Stimulated activated CD8-positive, alpha-beta memory T cell treated with anti-CD3 and anti-CD28 coated beads, Interleukin-4, amount 100 ng/mL, for 4 hours (primary cell): ENCODE data around the gene ATP10B.
"Not testable (repeated sequence)": the region's sequence is repeated elsewhere in the genome, so short reads cannot be mapped to it uniquely, and the experiment has no call there.

ENCODE experiments used
- DNase-seq, 2 donors: peaks; one replicate each; pipeline ENCODE4 v3.0.0-alpha.2; 2020; ENCODE audit warnings: low read depth in 2 of 2, low spot score in 1 of 2

The ATP10B gene

GRCh38 chr5:160824301-160825001 lies 27.6 kb downstream of the ATP10B start:
- DNase-seq: no peak

- DNase-seq: not testable (repeated sequence)
Measured at GRCh38 chr5:160812996-160813395, 39.0 kb downstream of the ATP10B start.

DNA sequence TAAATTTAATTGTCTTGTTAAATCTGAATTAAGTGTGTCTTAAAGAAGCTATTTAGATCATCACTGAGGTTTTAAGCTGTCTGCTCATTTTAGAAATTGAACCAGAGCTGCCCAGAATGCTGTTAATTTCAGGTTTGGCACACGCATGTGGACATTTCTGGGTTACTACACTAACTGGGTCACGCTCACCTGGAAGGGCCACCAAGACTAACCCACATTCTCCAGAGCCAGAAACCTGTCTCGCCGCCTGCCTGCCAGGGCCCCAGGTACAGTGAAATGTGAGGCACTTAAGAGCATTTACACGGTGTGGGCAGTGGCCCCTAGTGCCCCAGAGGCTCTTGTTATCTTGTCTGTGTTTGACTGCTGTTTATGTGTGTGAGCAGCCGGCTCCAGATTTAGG lies 46.6 kb downstream of the ATP10B start:
- DNase-seq: no peak

DNA sequence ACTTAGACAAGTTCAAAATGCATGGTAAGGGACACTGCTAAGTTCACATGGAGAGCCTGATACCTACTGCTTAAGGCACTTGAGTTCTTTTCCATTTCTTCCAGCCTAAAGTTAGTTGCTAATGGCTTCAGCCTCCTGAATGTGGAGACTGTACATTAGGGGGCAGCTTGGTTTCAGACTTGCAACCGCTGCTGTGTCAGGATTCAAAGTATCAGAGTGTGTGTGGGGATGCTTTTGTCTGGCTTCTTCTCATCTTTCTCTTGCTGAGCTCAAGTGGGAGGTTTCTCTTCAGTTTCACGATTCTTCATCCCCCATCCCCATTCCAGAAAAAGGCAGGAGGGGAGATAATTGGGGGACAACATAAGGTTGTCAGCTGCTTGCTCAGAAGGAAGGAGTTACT lies 49.4 kb downstream of the ATP10B start:
- no peak for DNase-seq

DNA sequence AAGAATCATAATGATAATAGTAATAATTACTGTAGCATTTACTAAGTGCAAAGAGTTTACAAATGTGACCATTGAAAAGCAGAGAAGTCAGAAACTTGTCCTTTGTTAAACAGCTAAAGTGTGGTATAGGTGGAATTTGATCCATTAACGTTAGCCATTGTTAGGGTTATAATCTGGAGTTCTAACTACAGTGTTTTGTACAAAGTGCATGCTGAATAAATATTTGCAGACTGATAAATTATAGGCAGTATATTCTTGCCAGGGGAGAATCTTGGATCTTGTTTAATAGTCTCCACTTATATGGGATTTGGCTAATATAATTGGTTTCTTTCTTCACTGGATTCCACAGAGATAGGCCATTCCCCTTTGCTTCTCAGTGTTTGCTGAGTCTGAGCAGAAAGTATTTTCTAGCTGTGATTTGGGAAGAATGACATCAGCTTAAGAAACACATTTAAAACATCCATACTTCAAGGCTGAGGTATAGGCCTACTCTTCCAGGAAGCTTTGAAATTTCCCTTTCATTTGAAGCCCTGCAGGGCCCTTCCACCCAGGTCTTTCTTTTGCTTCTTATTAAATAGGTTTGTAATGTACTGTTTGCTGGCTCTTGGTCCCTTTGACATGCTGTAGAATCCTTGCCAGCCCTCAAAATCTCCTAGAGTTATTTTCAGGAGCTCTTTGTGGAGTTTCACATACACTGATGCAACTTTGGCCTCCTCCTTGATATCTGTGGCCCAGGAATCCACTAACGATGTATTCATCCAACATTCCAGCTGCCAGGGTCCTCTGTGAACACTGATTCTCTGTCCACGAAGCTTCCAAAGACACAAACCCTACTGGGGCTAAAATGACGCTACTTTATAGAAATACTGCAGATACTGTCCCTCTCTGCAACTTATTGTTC lies 51.4 kb downstream of the ATP10B start:
- no peak for DNase-seq

GRCh38 chr5:160799184-160799583 lies 52.8 kb downstream of the ATP10B start:
- no peak for DNase-seq

GRCh38 chr5:160797020-160797419 lies 55.0 kb downstream of the ATP10B start:
- no peak for DNase-seq

DNA sequence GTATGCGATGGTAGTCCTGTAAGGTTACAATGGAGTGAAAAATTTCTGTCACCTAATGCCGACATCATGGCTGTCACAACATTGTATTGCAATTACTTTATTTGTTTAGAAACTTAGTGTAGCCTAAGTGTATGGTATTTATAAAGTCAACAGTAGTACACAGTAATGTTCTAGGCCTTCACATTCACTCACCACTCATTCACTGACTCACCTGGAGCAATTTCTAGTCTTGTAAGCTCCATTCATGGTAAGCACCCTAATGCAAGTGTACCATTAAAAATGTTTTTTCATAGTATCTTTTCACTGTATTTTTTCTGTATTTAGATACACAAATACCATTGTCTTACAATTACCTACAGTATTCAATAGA lies 58.5 kb downstream of the ATP10B start:
- no peak for DNase-seq

GRCh38 chr5:160792732-160793529 lies 59.1 kb downstream of the ATP10B start:
- no peak for DNase-seq

DNA sequence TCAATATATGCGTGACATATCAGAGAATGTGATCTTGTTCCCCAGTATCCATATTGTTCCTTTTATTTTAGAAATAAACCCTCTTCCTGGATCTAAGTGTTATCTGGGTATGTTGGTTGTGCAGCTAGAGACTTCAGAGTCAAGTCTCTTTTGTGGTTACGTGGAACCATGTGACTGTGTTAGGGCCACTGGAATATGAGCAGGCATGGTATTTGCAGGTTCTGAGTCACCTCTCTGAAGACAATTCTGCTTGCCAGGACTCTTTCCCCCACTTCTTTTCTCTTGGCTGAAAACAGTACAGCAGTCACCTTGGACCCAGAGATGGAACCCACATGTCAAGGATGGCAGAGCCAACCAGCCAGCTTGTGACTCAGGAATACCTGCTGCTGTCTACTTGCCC lies 59.7 kb downstream of the ATP10B start:
- DNase-seq: no peak

- no peak for DNase-seq
Measured at GRCh38 chr5:160789219-160789859, 62.7 kb downstream of the ATP10B start.

GRCh38 chr5:160788102-160788660 lies 63.8 kb downstream of the ATP10B start:
- DNase-seq: no peak

DNA sequence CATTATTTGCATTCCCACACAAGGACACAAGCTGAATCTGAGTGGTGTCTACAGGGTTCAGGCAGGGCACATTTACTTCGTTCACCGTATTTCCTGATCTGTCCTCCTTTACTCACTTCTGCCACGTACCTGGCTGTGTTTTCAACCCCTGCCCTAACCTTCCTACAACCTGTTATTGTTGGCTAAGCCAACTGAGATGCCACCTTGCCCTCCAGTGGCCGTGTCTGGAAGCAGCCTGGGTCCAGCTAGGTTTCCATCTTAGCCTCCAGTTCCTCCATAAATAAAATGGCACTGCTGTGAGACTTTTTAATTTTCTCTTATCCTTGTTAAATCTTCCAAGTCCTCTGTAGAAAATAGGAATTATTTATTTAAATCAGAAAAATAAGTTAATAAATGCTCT lies 64.8 kb downstream of the ATP10B start:
- no peak for DNase-seq

DNA sequence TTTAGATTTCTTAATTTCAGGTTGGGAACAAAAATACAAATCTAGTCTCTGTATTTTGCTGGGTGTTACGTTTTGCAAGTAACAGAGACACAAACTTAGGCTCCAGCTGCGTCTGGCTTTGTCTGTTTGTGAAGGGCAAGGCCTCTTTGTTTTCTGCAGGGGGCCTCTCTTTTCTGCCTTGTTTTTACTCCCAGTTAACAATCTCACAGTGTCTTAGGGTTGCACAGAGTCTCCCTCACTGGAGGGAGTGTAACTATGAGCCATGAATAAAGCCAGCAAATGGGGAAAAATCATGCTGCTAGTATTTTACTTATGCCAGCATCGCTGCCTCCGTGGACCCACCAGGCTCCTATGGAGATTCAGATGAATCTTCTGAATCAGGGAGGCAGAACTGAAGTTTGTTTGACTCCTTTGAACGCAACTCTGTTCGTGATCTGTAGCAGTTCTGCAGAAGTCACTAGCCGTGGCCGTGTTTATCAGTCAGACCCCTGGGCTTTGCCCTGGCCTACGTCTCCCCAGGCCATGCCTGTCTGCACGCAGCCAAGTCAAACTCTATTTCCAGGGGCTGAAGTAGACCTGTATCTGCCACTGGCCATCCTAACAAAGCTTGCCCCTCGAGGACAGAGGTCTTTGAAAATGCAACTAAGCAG lies 77.2 kb downstream of the ATP10B start:
- DNase-seq: no peak

- DNase-seq: no peak
Measured at GRCh38 chr5:160773646-160774410, 78.2 kb downstream of the ATP10B start.

GRCh38 chr5:160772854-160773253 lies 79.2 kb downstream of the ATP10B start:
- no peak for DNase-seq

DNA sequence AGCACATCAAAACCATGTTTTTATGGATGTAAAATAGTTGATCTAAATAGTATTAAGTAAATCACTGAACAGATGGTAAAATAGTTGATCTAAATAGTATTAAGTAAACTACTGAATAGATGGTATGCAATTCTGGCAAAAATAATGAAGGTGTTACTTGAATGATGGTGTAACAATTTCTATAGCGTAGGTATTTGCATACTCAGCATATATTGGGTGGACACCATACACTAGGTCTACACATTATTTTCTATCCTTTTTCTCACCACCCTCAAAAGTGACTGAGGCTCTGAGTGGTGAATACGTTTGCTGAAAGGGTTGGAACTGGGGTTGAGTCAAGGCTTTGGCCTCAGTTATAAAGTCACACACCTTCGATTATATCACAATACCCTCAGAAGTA lies 81.3 kb downstream of the ATP10B start:
- no peak for DNase-seq

DNA sequence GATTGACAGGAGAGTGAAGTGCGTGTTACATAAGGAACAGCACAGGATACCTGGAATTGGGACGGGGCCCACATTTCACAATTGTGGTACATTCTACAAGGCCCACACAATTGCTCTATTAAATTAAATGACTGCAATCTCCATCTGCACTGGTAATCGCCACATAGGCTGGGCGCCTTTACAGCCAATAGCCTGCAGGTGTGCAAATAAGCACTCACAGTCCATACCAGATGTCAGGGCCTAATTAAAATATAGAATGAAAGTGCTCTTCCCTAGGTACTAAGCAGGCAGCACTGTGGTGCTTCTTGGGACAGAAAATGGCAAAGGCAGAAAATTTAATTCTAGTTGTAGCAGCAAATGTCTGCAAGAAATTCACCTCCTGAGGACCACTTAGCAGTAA lies 82.7 kb downstream of the ATP10B start:
- DNase-seq: no peak

DNA sequence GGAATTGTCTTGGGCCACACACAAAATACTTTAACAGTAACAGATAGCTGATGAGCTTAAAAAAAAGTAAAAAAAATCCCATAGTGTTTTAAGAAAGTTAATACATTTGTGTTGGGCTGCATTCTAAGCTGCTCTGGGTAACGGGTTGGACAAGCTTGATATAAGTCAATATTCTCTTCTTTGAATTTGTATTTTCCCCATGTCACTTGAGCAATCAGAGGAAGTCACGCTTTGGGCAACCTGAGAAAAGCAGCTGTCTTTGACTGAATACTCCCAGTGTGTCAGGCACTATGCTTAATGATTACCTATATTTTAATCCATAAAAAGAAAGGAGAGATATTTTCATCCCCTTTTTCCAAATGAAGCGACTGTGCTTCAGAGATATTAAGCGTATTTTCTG lies 84.9 kb downstream of the ATP10B start:
- no peak for DNase-seq

DNA sequence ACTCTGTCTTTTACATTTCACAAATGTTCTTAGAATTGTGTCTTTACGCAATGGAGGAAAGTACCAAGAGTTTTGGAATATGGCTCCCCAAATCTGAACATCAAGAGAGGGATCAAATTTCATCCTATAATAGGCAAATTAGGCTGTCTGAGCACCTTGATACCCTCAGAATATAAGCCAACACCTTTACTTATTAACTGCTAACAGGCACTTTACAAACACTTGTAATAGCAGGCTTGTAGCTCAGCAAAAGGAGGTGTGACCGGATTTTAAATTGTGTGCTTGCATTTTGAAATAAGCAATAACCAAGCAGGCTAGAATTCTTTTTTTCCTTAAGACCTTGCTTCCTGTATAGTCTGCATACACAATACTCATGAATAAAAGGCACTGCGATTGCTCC lies 92.0 kb downstream of the ATP10B start:
- no peak for DNase-seq
